ENCODE measurements around the gene UVRAG.

UVRAG gene

DNA sequence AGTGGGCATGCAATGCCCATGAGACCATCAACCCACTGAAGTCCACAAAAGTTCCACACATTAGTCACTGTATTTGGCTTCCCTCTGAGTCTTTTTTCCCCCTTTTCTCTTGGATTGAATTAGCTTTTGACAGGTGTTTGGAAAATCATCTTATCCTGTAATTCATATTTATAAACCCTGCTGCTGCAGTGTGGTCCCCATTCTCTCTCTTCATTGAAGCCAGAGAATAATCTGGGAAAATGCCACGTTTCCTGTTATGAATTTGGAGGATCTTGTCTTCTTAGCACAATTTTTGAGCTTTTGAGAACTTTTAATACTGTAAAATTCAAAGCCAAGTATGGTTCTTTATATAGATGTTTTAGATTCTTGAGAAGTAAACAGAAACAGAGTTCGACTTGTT, 84.8 kb downstream of the UVRAG start:
- H3K9me3 ChIP-seq (ENCODE audit: low read length) = no peaks in the 10 kb centered on the region
- H2AFZ ChIP-seq (ENCODE audit: low read length) = no peak overlapping the region
- no peaks in the 10 kb centered on the region for H3K9me2 ChIP-seq (ENCODE audit: low read depth, low read length)
- H3K9ac ChIP-seq (ENCODE audit: low read length) = no peak overlapping the region
- no peak overlapping the region for H3K4me2 ChIP-seq (ENCODE audit: low read length)
- H3F3A ChIP-seq (ENCODE audit: insufficient read depth, low read length) = no peaks in the 10 kb centered on the region
- H3K4me1 ChIP-seq (ENCODE audit: insufficient read depth, low read length, severe bottlenecking) = no peaks in the 10 kb centered on the region
- H3K27me3 ChIP-seq (ENCODE audit: insufficient read depth, low read length) = no peaks in the 10 kb centered on the region
- H3K4me3 ChIP-seq (ENCODE audit: low read depth, low read length, poor library complexity, severe bottlenecking) = no peak overlapping the region
- peaks cover 15% of the 10 kb centered on the region; the same call in 1 of the 2 replicates for H3K36me3 ChIP-seq (ENCODE audit: insufficient read depth, low read length)
- no peak overlapping the region for H3K27ac ChIP-seq (ENCODE audit: low read depth, low read length, poor library complexity, severe bottlenecking)
- no peaks in the 10 kb centered on the region for H4K20me1 ChIP-seq (ENCODE audit: insufficient read depth, low read length)
- TF ChIP-seq EZH2 (IDR thresholded peaks at IDR 0.05; ENCODE audit: borderline replicate concordance, low read length) = no peak
- TF ChIP-seq, protein P1, sequence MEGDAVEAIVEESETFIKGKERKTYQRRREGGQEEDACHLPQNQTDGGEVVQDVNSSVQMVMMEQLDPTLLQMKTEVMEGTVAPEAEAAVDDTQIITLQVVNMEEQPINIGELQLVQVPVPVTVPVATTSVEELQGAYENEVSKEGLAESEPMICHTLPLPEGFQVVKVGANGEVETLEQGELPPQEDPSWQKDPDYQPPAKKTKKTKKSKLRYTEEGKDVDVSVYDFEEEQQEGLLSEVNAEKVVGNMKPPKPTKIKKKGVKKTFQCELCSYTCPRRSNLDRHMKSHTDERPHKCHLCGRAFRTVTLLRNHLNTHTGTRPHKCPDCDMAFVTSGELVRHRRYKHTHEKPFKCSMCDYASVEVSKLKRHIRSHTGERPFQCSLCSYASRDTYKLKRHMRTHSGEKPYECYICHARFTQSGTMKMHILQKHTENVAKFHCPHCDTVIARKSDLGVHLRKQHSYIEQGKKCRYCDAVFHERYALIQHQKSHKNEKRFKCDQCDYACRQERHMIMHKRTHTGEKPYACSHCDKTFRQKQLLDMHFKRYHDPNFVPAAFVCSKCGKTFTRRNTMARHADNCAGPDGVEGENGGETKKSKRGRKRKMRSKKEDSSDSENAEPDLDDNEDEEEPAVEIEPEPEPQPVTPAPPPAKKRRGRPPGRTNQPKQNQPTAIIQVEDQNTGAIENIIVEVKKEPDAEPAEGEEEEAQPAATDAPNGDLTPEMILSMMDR (IDR thresholded peaks at IDR 0.05; ENCODE audit: low read length) = no peak
- 0 out of 2 replicates have a peak, but pooled peaks cover 11% of the 10 kb centered on the region for H3K79me2 ChIP-seq (ENCODE audit: insufficient read depth, low read length)

- 0 out of 2 replicates have a peak, but pooled peaks cover 12% of the 10 kb centered on the region for H3K79me2 ChIP-seq (ENCODE audit: insufficient read depth, low read length)
- H3K27me3 ChIP-seq (ENCODE audit: insufficient read depth, low read length) = no peaks in the 10 kb centered on the region
- no peaks in the 10 kb centered on the region for H3K9me2 ChIP-seq (ENCODE audit: low read depth, low read length)
- H4K20me1 ChIP-seq (ENCODE audit: insufficient read depth, low read length) = no peaks in the 10 kb centered on the region
- H3K27ac ChIP-seq (ENCODE audit: low read depth, low read length, poor library complexity, severe bottlenecking) = no peak overlapping the region
- no peak overlapping the region for H3K4me3 ChIP-seq (ENCODE audit: low read depth, low read length, poor library complexity, severe bottlenecking)
- H3F3A ChIP-seq (ENCODE audit: insufficient read depth, low read length) = no peaks in the 10 kb centered on the region
- H3K36me3 ChIP-seq (ENCODE audit: insufficient read depth, low read length) = peaks cover 20% of the 10 kb centered on the region
- no peak overlapping the region for H3K9ac ChIP-seq (ENCODE audit: low read length)
- no peak overlapping the region for H3K4me2 ChIP-seq (ENCODE audit: low read length)
- H2AFZ ChIP-seq (ENCODE audit: low read length) = no peak overlapping the region
- H3K4me1 ChIP-seq (ENCODE audit: insufficient read depth, low read length, severe bottlenecking) = no peaks in the 10 kb centered on the region
- TF ChIP-seq, protein P1 (IDR thresholded peaks at IDR 0.05; ENCODE audit: low read length) = no peak
- no peak for TF ChIP-seq EZH2 (IDR thresholded peaks at IDR 0.05; ENCODE audit: borderline replicate concordance, low read length)
- H3K9me3 ChIP-seq (ENCODE audit: low read length) = no peaks in the 10 kb centered on the region
Measured at GRCh38 chr11:75900848-75901247, 85.8 kb downstream of the UVRAG start.

DNA sequence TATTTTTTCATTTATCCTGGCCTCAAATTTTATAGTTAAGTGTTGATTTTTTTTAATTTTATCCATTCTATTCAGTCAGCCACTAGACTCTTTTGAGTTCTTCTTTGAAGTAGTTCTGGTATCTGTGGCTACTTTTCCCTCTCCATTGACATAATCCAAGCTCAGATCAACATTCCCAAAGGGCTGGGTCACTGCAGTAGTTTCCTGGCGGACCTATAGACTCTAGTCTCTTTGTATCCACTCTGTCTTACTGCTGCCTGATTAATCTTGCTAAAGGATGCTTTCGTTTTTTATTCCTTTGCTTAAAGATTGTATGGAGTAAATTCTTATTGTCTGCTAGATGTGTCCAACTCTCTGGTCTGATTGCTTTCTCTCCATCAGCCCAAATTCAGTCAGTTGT, 87.6 kb downstream of the UVRAG start:
- Histone ChIP-seq H3K9ac (ENCODE audit: low read length) (no peak overlapping the region), H3K27me3 (ENCODE audit: insufficient read depth, low read length) (no peaks in the 10 kb centered on the region), H3K4me3 (ENCODE audit: low read depth, low read length, poor library complexity, severe bottlenecking) (no peak overlapping the region), H3F3A (ENCODE audit: insufficient read depth, low read length) (no peaks in the 10 kb centered on the region), H3K36me3 (ENCODE audit: insufficient read depth, low read length) (peaks cover 20% of the 10 kb centered on the region), H3K9me3 (ENCODE audit: low read length) (no peaks in the 10 kb centered on the region), H3K4me1 (ENCODE audit: insufficient read depth, low read length, severe bottlenecking) (no peaks in the 10 kb centered on the region), H3K9me2 (ENCODE audit: low read depth, low read length) (no peaks in the 10 kb centered on the region), H3K27ac (ENCODE audit: low read depth, low read length, poor library complexity, severe bottlenecking) (no peak overlapping the region), H2AFZ (ENCODE audit: low read length) (no peak overlapping the region), H3K4me2 (ENCODE audit: low read length) (no peak overlapping the region), H3K79me2 (ENCODE audit: insufficient read depth, low read length) (peaks cover 23% of the 10 kb centered on the region), H4K20me1 (ENCODE audit: insufficient read depth, low read length) (no peaks in the 10 kb centered on the region)
- TF ChIP-seq, protein P1 (IDR thresholded peaks at IDR 0.05; ENCODE audit: low read length) = no peak
- TF ChIP-seq EZH2 (IDR thresholded peaks at IDR 0.05; ENCODE audit: borderline replicate concordance, low read length) = no peak

Data from OCI-LY1 (cell line).